ENCODE data around the gene PALM.
A peak's percentile ranks its signal among the peaks of the same experiment; 100 is the strongest.

- TF ChIP-seq CTCF (IDR thresholded peaks at IDR 0.05; ENCODE audit: poor library complexity) (peak; percentile 44), EZH2 (IDR thresholded peaks at IDR 0.05; ENCODE audit: borderline replicate concordance) (no peak), EZH2phosphoT487 (IDR thresholded peaks at IDR 0.05; ENCODE audit: low read depth, severe bottlenecking, unreplicated experiment) (no peak)
These were observed 28.3 kb upstream of the PALM start for GRCh38 chr19:680287-681028.
